Transverse colon (tissue), 4 donors: ENCODE data around the gene AGAP1. TPM values are rescaled to one million over a fixed set of nuclear protein-coding genes. Genes with fewer than 3 reads are reported as not detected.

Source experiments
- DNase-seq: peaks from one replicate; pipeline ENCODE4 v3.0.0-alpha.2; 2019
- H3K27ac ChIP-seq, 4 donors: fragments of 200-600 bp; sonication (generic); 2 replicates each; pipeline ENCODE4 v1.5.1; 2016 to 2018; ENCODE audit warnings: inconsistent platforms in 4 of 4
- H3K27me3 ChIP-seq: fragments of 200-600 bp; sonication (generic); 2 replicates; pipeline ENCODE4 v1.5.1; 2017; ENCODE audit warnings: inconsistent platforms
- H3K36me3 ChIP-seq, 4 donors: fragments of 200-600 bp; sonication (generic); 2 replicates each; pipeline ENCODE4 v1.5.1; 2017 to 2019; ENCODE audit warnings: inconsistent platforms in 4 of 4
- H3K4me1 ChIP-seq, 4 donors: fragments of 200-600 bp; sonication (generic); 2 replicates each; pipeline ENCODE4 v1.5.1; 2017 to 2020; ENCODE audit warnings: inconsistent platforms in 4 of 4
- H3K4me3 ChIP-seq, 4 donors: fragments of 200-600 bp; sonication (generic); 1 replicate in 1 of 4; 2 replicates in 3 of 4; pipeline versions ENCODE4 v1.5.1 to v1.6.1; 2017 to 2019; ENCODE audit warnings: inconsistent platforms in 4 of 4
- H3K9me3 ChIP-seq, 2 donors: fragments of 200-600 bp; sonication (generic); 2 replicates each; pipeline ENCODE4 v1.5.1; 2017 to 2019; ENCODE audit warnings: inconsistent platforms in 2 of 2
- EP300 ChIP-seq: sonication (generic); formaldehyde crosslinking; IDR thresholded peaks from one replicate; pipeline ENCODE4 v1.6.1; 2017; ENCODE audit warnings: antibody characterized with exemption, low read depth
- POLR2A ChIP-seq: fragments of 450-650 bp; IDR thresholded peaks from one replicate; pipeline ENCODE4 v1.6.1; 2016; ENCODE audit warnings: antibody characterized with exemption, mild to moderate bottlenecking, moderate library complexity
- POLR2AphosphoS5 ChIP-seq, 3 donors: sonication (generic); formaldehyde crosslinking; IDR thresholded peaks; one replicate each; pipeline ENCODE4 v1.6.1; 2016; ENCODE audit warnings: antibody characterized with exemption in 3 of 3
- WGBS, 2 donors: methylation state at CpG; one replicate each; pipeline ENCODE4 v1.1.5; 2018; ENCODE audit warnings: low coverage in 1 of 2; 5-methylcytosine and 5-hydroxymethylcytosine counted together
- in situ Hi-C, 4 donors: fragments of 200-750 bp; cut with MboI; loops; one replicate each; pipeline versions ENCODE4 v1.15.0 to v1.15.1; 2017; ENCODE audit warnings: low sequenced_read_pairs in 3 of 4, low pct_ligation_motif_present in 1 of 4, low pct_unique_long_range_greater_than_20kb in 1 of 4
- intact Hi-C: fragments of 100-400 bp; cut with DNase I; formaldehyde crosslinking; loops from one replicate; pipeline ENCODE4 v1.15.1; 2023; ENCODE audit warnings: low total_unique reads
- total RNA-seq, 4 donors: library from RNA; depleted of rRNA; stranded (reverse); fragments of >200 nt; gene quantifications; one replicate each; pipeline ENCODE4 v1.1.0, GENCODE V29; 2016
- TF ChIP-seq, protein P1 (sequence below), 5 experiments: fragments of 200-600 bp in 3 of 5; fragments of 450-650 bp in 2 of 5; sonication (generic) in 3 of 5; IDR thresholded peaks; 1 replicate in 2 of 5; 2 replicates in 3 of 5; pipeline ENCODE4 v1.5.1; 2016 to 2017; ENCODE audit warnings: antibody characterized with exemption in 5 of 5, inconsistent platforms in 3 of 5, mild to moderate bottlenecking in 2 of 5, moderate library complexity in 1 of 5

The AGAP1 gene
- total RNA-seq, 4 donors from 2014 or later = 56.1 to 96.9 (median 71.2) TPM

- Histone ChIP-seq H3K4me3 (no peak overlapping the region), H3K36me3 (no peaks in the 10 kb centered on the region), H3K4me1 (no peaks in the 10 kb centered on the region), H3K27me3 (no peaks in the 10 kb centered on the region), H3K27ac (no peak overlapping the region), H3K9me3 (no peaks in the 10 kb centered on the region)
- DNase-seq = no peak
- TF ChIP-seq POLR2A (no peak), POLR2AphosphoS5 (IDR thresholded peaks at IDR 0.05) (no peak), EP300 (no peak)
- TF ChIP-seq, protein P1, sequence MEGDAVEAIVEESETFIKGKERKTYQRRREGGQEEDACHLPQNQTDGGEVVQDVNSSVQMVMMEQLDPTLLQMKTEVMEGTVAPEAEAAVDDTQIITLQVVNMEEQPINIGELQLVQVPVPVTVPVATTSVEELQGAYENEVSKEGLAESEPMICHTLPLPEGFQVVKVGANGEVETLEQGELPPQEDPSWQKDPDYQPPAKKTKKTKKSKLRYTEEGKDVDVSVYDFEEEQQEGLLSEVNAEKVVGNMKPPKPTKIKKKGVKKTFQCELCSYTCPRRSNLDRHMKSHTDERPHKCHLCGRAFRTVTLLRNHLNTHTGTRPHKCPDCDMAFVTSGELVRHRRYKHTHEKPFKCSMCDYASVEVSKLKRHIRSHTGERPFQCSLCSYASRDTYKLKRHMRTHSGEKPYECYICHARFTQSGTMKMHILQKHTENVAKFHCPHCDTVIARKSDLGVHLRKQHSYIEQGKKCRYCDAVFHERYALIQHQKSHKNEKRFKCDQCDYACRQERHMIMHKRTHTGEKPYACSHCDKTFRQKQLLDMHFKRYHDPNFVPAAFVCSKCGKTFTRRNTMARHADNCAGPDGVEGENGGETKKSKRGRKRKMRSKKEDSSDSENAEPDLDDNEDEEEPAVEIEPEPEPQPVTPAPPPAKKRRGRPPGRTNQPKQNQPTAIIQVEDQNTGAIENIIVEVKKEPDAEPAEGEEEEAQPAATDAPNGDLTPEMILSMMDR (IDR thresholded peaks at IDR 0.05) = no peak
- intact Hi-C loops = no loop called here
- 60 to 79% methylated on average over 1 to 14 of the region's 14 CpGs for WGBS, 2 donors
- in situ Hi-C loops = no loop called here
Observed at GRCh38 chr2:236112466-236112865, 618.6 kb downstream of the AGAP1 start.

- in situ Hi-C loops = no loop called here
- TF ChIP-seq, protein P1 (IDR thresholded peaks at IDR 0.05) = no peak
- no peak for TF ChIP-seq POLR2AphosphoS5 (IDR thresholded peaks at IDR 0.05)
- TF ChIP-seq POLR2A = no peak
- TF ChIP-seq EP300 = no peak
- WGBS, 2 donors = 90% methylated on average over 8 of the region's 8 CpGs; no CpG with 5 or more reads in 1 of the 2 donors
- no peaks in the 10 kb centered on the region for H3K4me1 ChIP-seq
- no peaks in the 10 kb centered on the region for H3K36me3 ChIP-seq
- no peaks in the 10 kb centered on the region for H3K9me3 ChIP-seq
- intact Hi-C loops = no loop called here
- H3K4me3 ChIP-seq = no peak overlapping the region
- no peaks in the 10 kb centered on the region for H3K27me3 ChIP-seq
- H3K27ac ChIP-seq = no peak overlapping the region
- DNase-seq = no peak
Observed at GRCh38 chr2:236113425-236113824, 619.6 kb downstream of the AGAP1 start.

DNA sequence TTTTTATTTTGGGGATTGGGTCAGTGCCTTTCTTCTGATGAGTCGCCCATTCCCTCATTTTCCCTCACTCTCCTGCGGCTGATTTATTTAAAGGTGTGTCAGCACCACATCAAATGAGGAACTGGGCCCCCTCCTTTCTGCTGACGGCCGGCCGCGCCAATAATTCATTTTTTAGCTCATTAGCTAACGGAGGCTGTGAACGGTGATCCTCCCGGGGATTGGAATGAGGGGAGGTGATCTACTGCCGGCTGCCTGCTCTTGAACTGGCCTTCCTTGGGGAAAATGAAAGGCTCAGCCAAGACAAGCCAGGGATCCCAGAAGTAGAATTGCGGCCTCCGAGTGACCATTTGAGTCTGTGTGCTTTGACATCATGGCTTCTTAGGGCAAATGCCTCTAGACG, 620.1 kb downstream of the AGAP1 start:
- DNase-seq = no peak

GRCh38 chr2:236114959-236115358, 621.1 kb downstream of the AGAP1 start:
- TF ChIP-seq, protein P1 (IDR thresholded peaks at IDR 0.05) = no peak
- TF ChIP-seq EP300 (no peak), POLR2AphosphoS5 (IDR thresholded peaks at IDR 0.05) (no peak), POLR2A (no peak)
- DNase-seq = no peak
- Histone ChIP-seq H3K9me3 (no peaks in the 10 kb centered on the region), H3K4me1 (no peaks in the 10 kb centered on the region), H3K36me3 (no peaks in the 10 kb centered on the region), H3K27me3 (no peaks in the 10 kb centered on the region), H3K27ac (no peak overlapping the region), H3K4me3 (no peak overlapping the region)
- in situ Hi-C loops (no loop called here), intact Hi-C loops (no loop called here)
- WGBS, 2 donors = 86 to 94% methylated on average over 6 to 15 of the region's 15 CpGs

More for the DNA sequence above, 620.1 kb downstream of the AGAP1 start:
- H3K4me1 ChIP-seq = no peaks in the 10 kb centered on the region
- H3K9me3 ChIP-seq = no peaks in the 10 kb centered on the region
- intact Hi-C loops = no loop called here
- no peak overlapping the region for H3K27ac ChIP-seq
- 91 to 100% methylated on average over 6 to 13 of the region's 13 CpGs for WGBS, 2 donors
- H3K27me3 ChIP-seq = no peaks in the 10 kb centered on the region
- no peak overlapping the region for H3K4me3 ChIP-seq
- TF ChIP-seq POLR2A (no peak), EP300 (no peak), POLR2AphosphoS5 (IDR thresholded peaks at IDR 0.05) (no peak)
- TF ChIP-seq, protein P1 (IDR thresholded peaks at IDR 0.05) = no peak
- H3K36me3 ChIP-seq = no peaks in the 10 kb centered on the region
- in situ Hi-C loops = no loop called here
